Activated T-cell treated with anti-CD3 and anti-CD28 coated beads, Interleukin-2, amount 50 U/mL, for 24 hours (primary cell): ENCODE results near the gene ESRRB.
"Not testable (repeated sequence)": the region's sequence is repeated elsewhere in the genome, so short reads cannot be mapped to it uniquely, and the experiment has no call there.

Experiments
- DNase-seq: peaks from one replicate; pipeline ENCODE4 v3.0.0-alpha.2; 2020
- H3K27ac Mint-ChIP-seq: 2 replicates; pipeline ENCODE4 v1.8.0; 2020; ENCODE audit warnings: mild to moderate bottlenecking, mixed read lengths
- H3K27me3 Mint-ChIP-seq: 2 replicates; pipeline ENCODE4 v1.8.0; 2020; ENCODE audit warnings: mixed read lengths
- H3K36me3 Mint-ChIP-seq: 2 replicates; pipeline ENCODE4 v1.8.0; 2020; ENCODE audit warnings: low read depth, mixed read lengths
- H3K4me1 Mint-ChIP-seq: 2 replicates; pipeline ENCODE4 v1.8.0; 2020; ENCODE audit warnings: low read depth, mixed read lengths
- H3K4me3 Mint-ChIP-seq: 2 replicates; pipeline ENCODE4 v1.8.0; 2020; ENCODE audit warnings: mild to moderate bottlenecking, moderate library complexity, mixed read lengths
- H3K9me3 Mint-ChIP-seq: 2 replicates; pipeline ENCODE4 v1.8.0; 2020; ENCODE audit warnings: mixed read lengths

ESRRB gene

GRCh38 chr14:76536636-76537035, 160.7 kb downstream of the ESRRB start:
- H3K27ac Mint-ChIP-seq, DNase-seq, H3K9me3 Mint-ChIP-seq, H3K36me3 Mint-ChIP-seq, H3K4me3 Mint-ChIP-seq, H3K4me1 Mint-ChIP-seq: not testable (repeated sequence)
- H3K27me3 Mint-ChIP-seq = peaks cover 19% of the 10 kb centered on the region

GRCh38 chr14:76537906-76538647, 162.1 kb downstream of the ESRRB start:
- DNase-seq = no peak
- Mint-ChIP-seq H3K27me3 (peaks cover 20% of the 10 kb centered on the region), H3K36me3 (no peaks in the 10 kb centered on the region), H3K27ac (no peak overlapping the region), H3K4me3 (no peak overlapping the region), H3K4me1 (no peaks in the 10 kb centered on the region), H3K9me3 (no peaks in the 10 kb centered on the region)

GRCh38 chr14:76538648-76539008, 162.7 kb downstream of the ESRRB start:
- Mint-ChIP-seq H3K4me3 (no peak overlapping the region), H3K36me3 (no peaks in the 10 kb centered on the region), H3K4me1 (no peaks in the 10 kb centered on the region), H3K27ac (no peak overlapping the region), H3K27me3 (peaks cover 17% of the 10 kb centered on the region), H3K9me3 (no peaks in the 10 kb centered on the region)
- DNase-seq = no peak

GRCh38 chr14:76539130-76539529, 163.2 kb downstream of the ESRRB start:
- Mint-ChIP-seq H3K9me3 (no peaks in the 10 kb centered on the region), H3K27ac (no peak overlapping the region), H3K4me3 (no peak overlapping the region), H3K27me3 (peaks cover 19% of the 10 kb centered on the region), H3K36me3 (no peaks in the 10 kb centered on the region), H3K4me1 (no peaks in the 10 kb centered on the region)
- no peak for DNase-seq

- H3K36me3 Mint-ChIP-seq = no peaks in the 10 kb centered on the region
- DNase-seq = no peak
- H3K9me3 Mint-ChIP-seq = no peaks in the 10 kb centered on the region
- no peak overlapping the region for H3K27ac Mint-ChIP-seq
- no peak overlapping the region for H3K4me3 Mint-ChIP-seq
- no peaks in the 10 kb centered on the region for H3K4me1 Mint-ChIP-seq
- H3K27me3 Mint-ChIP-seq = peaks cover 25% of the 10 kb centered on the region
Observed at GRCh38 chr14:76541594-76542219, 165.8 kb downstream of the ESRRB start.

- Mint-ChIP-seq H3K27ac (no peak overlapping the region), H3K4me1 (no peaks in the 10 kb centered on the region), H3K27me3 (peaks cover 19% of the 10 kb centered on the region), H3K4me3 (no peak overlapping the region), H3K36me3 (no peaks in the 10 kb centered on the region), H3K9me3 (no peaks in the 10 kb centered on the region)
- DNase-seq = no peak
Observed at GRCh38 chr14:76546426-76547221, 170.7 kb downstream of the ESRRB start.

- DNase-seq = no peak
- Mint-ChIP-seq H3K4me1 (no peaks in the 10 kb centered on the region), H3K9me3 (no peaks in the 10 kb centered on the region), H3K36me3 (no peaks in the 10 kb centered on the region), H3K27me3 (peaks cover 17% of the 10 kb centered on the region), H3K4me3 (no peak overlapping the region), H3K27ac (no peak overlapping the region)
Observed at GRCh38 chr14:76547831-76548230, 171.9 kb downstream of the ESRRB start.

- Mint-ChIP-seq H3K9me3 (no peaks in the 10 kb centered on the region), H3K4me1 (no peaks in the 10 kb centered on the region), H3K27ac (no peak overlapping the region), H3K36me3 (no peaks in the 10 kb centered on the region), H3K4me3 (no peak overlapping the region), H3K27me3 (peaks cover 9% of the 10 kb centered on the region)
- DNase-seq = no peak
Observed at GRCh38 chr14:76550534-76550933, 174.6 kb downstream of the ESRRB start.

GRCh38 chr14:76551116-76551515, 175.2 kb downstream of the ESRRB start:
- H3K4me1 Mint-ChIP-seq = no peaks in the 10 kb centered on the region
- DNase-seq = no peak
- H3K9me3 Mint-ChIP-seq = no peaks in the 10 kb centered on the region
- H3K27me3 Mint-ChIP-seq = peaks cover 9% of the 10 kb centered on the region
- H3K36me3 Mint-ChIP-seq = no peaks in the 10 kb centered on the region
- no peak overlapping the region for H3K27ac Mint-ChIP-seq
- H3K4me3 Mint-ChIP-seq = no peak overlapping the region
